Measurements from ENCODE around the gene CGB3.
"Not testable (repeated sequence)": the region's sequence is repeated elsewhere in the genome, so short reads cannot be mapped to it uniquely, and the experiment has no call there.

GRCh38 chr19:49036815-49037214, 12.7 kb upstream of the CGB3 start, which contains the start of gene CGB1:
- TF ChIP-seq KLF9 (tag by site-specific recombination; IDR thresholded peaks at IDR 0.05; ENCODE audit: low read depth); KLF16 (tag by site-specific recombination; IDR thresholded peaks at IDR 0.05); PBX3 (CRISPR knock-in tag; IDR thresholded peaks at IDR 0.05); ZBTB21 (tag by site-specific recombination; IDR thresholded peaks at IDR 0.05); ZNF777 (tag by site-specific recombination; IDR thresholded peaks at IDR 0.05; ENCODE audit: borderline replicate concordance): not testable (repeated sequence)
- TF ChIP-seq, protein P1, sequence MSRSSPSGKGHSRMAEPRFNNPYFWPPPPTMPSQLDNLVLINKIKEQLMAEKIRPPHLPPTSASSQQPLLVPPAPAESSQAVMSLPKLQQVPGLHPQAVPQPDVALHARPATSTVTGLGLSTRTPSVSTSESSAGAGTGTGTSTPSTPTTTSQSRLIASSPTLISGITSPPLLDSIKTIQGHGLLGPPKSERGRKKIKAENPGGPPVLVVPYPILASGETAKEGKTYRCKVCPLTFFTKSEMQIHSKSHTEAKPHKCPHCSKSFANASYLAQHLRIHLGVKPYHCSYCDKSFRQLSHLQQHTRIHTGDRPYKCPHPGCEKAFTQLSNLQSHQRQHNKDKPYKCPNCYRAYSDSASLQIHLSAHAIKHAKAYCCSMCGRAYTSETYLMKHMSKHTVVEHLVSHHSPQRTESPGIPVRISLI (tag by site-specific recombination; IDR thresholded peaks at IDR 0.05): not testable (repeated sequence)
- TF ChIP-seq, protein P2, sequence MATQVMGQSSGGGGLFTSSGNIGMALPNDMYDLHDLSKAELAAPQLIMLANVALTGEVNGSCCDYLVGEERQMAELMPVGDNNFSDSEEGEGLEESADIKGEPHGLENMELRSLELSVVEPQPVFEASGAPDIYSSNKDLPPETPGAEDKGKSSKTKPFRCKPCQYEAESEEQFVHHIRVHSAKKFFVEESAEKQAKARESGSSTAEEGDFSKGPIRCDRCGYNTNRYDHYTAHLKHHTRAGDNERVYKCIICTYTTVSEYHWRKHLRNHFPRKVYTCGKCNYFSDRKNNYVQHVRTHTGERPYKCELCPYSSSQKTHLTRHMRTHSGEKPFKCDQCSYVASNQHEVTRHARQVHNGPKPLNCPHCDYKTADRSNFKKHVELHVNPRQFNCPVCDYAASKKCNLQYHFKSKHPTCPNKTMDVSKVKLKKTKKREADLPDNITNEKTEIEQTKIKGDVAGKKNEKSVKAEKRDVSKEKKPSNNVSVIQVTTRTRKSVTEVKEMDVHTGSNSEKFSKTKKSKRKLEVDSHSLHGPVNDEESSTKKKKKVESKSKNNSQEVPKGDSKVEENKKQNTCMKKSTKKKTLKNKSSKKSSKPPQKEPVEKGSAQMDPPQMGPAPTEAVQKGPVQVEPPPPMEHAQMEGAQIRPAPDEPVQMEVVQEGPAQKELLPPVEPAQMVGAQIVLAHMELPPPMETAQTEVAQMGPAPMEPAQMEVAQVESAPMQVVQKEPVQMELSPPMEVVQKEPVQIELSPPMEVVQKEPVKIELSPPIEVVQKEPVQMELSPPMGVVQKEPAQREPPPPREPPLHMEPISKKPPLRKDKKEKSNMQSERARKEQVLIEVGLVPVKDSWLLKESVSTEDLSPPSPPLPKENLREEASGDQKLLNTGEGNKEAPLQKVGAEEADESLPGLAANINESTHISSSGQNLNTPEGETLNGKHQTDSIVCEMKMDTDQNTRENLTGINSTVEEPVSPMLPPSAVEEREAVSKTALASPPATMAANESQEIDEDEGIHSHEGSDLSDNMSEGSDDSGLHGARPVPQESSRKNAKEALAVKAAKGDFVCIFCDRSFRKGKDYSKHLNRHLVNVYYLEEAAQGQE (tag by site-specific recombination; IDR thresholded peaks at IDR 0.05): not testable (repeated sequence)

All from HEK293 (cell line).